ENCODE data around the gene MYO1H.

MYO1H gene

GRCh38 chr12:109475993-109476806 is 128.5 kb downstream of the MYO1H start:
- TF ChIP-seq CTCF (IDR thresholded peaks at IDR 0.05; ENCODE audit: low read length, missing control alignments), result no peak
- DNase-seq (ENCODE audit: low read depth), result no peak
- peak overlapping the region; percentile 99 for H3K4me3 ChIP-seq (replicated peaks; ENCODE audit: low read depth, low read length)

GRCh38 chr12:109476807-109477184 is 129.1 kb downstream of the MYO1H start:
- peak overlapping the region; percentile 99 for H3K4me3 ChIP-seq (replicated peaks; ENCODE audit: low read depth, low read length)
- no peak for DNase-seq (ENCODE audit: low read depth)
- TF ChIP-seq CTCF (IDR thresholded peaks at IDR 0.05; ENCODE audit: low read length, missing control alignments), result no peak

GRCh38 chr12:109477185-109477962 is 129.7 kb downstream of the MYO1H start, which contains the start of the genes KCTD10 and UBE3B:
KCTD10 (minus strand) TSS chr12:109477300; CDS start chr12:109477262, 38 bp downstream.
UBE3B (plus strand) TSS chr12:109477634; CDS start chr12:109483552, 5,918 bp downstream.
- TF ChIP-seq CTCF (IDR thresholded peaks at IDR 0.05; ENCODE audit: low read length, missing control alignments), result no peak
- DNase-seq (ENCODE audit: low read depth), result peak; percentile 93
- H3K4me3 ChIP-seq (replicated peaks; ENCODE audit: low read depth, low read length), result peak within 1 kb of the TSS; percentile 99

GRCh38 chr12:109477963-109478315 is 130.2 kb downstream of the MYO1H start:
- no peak for DNase-seq (ENCODE audit: low read depth)
- no peak for TF ChIP-seq CTCF (IDR thresholded peaks at IDR 0.05; ENCODE audit: low read length, missing control alignments)
- H3K4me3 ChIP-seq (replicated peaks; ENCODE audit: low read depth, low read length), result peak overlapping the region; percentile 99

- no peak overlapping the region for H3K4me3 ChIP-seq (replicated peaks; ENCODE audit: low read depth, low read length)
- DNase-seq (ENCODE audit: low read depth), result no peak
- no peak for TF ChIP-seq CTCF (IDR thresholded peaks at IDR 0.05; ENCODE audit: low read length, missing control alignments)
These were observed 132.1 kb downstream of the MYO1H start for GRCh38 chr12:109479761-109480160.

- no peak for TF ChIP-seq CTCF (IDR thresholded peaks at IDR 0.05; ENCODE audit: low read length, missing control alignments)
- no peak overlapping the region for H3K4me3 ChIP-seq (replicated peaks; ENCODE audit: low read depth, low read length)
- DNase-seq (ENCODE audit: low read depth), result no peak
These were observed 132.7 kb downstream of the MYO1H start for GRCh38 chr12:109480356-109480755.

All from fibroblast of pulmonary artery (primary cell).